Ishikawa (cell line): ENCODE measurements around the gene PRDM16.

ENCODE experiments used
- CEBPB ChIP-seq: IDR thresholded peaks from 2 replicates; pipeline ENCODE4 v1.6.1; 2012
- CREB1 ChIP-seq: IDR thresholded peaks from 2 replicates; pipeline ENCODE4 v1.6.1; 2012; ENCODE audit warnings: low read depth
- EGR1 ChIP-seq: IDR thresholded peaks from 2 replicates; pipeline ENCODE4 v1.6.1; 2012
- EP300 ChIP-seq: IDR thresholded peaks from 2 replicates; pipeline ENCODE4 v1.6.1; 2012; ENCODE audit warnings: borderline replicate concordance
- FOXM1 ChIP-seq: IDR thresholded peaks from 2 replicates; pipeline ENCODE4 v1.6.1; 2012; ENCODE audit warnings: low read depth, borderline replicate concordance
- NFIC ChIP-seq: IDR thresholded peaks from 2 replicates; pipeline ENCODE4 v1.6.1; 2012
- RAD21 ChIP-seq: IDR thresholded peaks from 2 replicates; pipeline ENCODE4 v1.6.1; 2012; ENCODE audit warnings: low read depth
- TAF1 ChIP-seq: IDR thresholded peaks from 2 replicates; pipeline ENCODE4 v1.6.1; 2012; ENCODE audit warnings: low read depth, mild to moderate bottlenecking
- TCF12 ChIP-seq: IDR thresholded peaks from 2 replicates; pipeline ENCODE4 v1.6.1; 2012; ENCODE audit warnings: low read depth
- TEAD4 ChIP-seq: IDR thresholded peaks from 2 replicates; pipeline ENCODE4 v1.6.1; 2012
- YY1 ChIP-seq: IDR thresholded peaks from 2 replicates; pipeline ENCODE4 v1.6.1; 2012; ENCODE audit warnings: low read depth
- ZBTB7A ChIP-seq: IDR thresholded peaks from 2 replicates; pipeline ENCODE4 v1.6.1; 2012; ENCODE audit warnings: low read depth
- TF ChIP-seq, protein P1 (sequence below): IDR thresholded peaks from 2 replicates; pipeline ENCODE4 v1.6.1; 2012
- TF ChIP-seq, protein P2 (sequence below): IDR thresholded peaks from 2 replicates; pipeline ENCODE4 v1.6.1; 2012
- TF ChIP-seq, protein P3 (sequence below): IDR thresholded peaks from 2 replicates; pipeline ENCODE4 v1.6.1; 2012; ENCODE audit warnings: low read depth, mild to moderate bottlenecking

The PRDM16 gene

DNA sequence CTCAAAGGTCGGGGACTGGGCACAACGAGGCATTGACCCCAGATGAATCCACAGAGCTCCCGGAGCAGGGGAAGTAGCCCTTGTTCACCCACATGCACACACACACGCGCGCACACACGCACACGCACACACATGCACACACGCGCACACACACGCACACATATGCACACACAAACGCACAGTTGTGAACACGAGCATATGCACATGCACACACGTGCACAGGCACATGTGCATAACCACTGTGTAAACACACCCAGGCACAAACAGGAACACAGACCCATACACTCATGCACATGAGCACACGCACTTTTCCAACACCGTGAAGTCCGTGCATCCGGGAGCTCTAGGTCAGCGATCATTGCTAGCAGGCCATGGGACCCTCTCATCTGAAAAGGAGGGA lies 208.6 kb downstream of the PRDM16 start:
- TF ChIP-seq, protein P1, sequence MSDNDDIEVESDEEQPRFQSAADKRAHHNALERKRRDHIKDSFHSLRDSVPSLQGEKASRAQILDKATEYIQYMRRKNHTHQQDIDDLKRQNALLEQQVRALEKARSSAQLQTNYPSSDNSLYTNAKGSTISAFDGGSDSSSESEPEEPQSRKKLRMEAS = no peak
- TF ChIP-seq TAF1 = no peak
- TF ChIP-seq FOXM1 = no peak
- TF ChIP-seq NFIC = no peak
- TF ChIP-seq, protein P2, sequence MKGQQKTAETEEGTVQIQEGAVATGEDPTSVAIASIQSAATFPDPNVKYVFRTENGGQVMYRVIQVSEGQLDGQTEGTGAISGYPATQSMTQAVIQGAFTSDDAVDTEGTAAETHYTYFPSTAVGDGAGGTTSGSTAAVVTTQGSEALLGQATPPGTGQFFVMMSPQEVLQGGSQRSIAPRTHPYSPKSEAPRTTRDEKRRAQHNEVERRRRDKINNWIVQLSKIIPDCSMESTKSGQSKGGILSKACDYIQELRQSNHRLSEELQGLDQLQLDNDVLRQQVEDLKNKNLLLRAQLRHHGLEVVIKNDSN = no peak
- TF ChIP-seq EP300 = no peak
- TF ChIP-seq TCF12 = no peak
- no peak for TF ChIP-seq ZBTB7A
- TF ChIP-seq TEAD4 = no peak
- TF ChIP-seq, protein P3, sequence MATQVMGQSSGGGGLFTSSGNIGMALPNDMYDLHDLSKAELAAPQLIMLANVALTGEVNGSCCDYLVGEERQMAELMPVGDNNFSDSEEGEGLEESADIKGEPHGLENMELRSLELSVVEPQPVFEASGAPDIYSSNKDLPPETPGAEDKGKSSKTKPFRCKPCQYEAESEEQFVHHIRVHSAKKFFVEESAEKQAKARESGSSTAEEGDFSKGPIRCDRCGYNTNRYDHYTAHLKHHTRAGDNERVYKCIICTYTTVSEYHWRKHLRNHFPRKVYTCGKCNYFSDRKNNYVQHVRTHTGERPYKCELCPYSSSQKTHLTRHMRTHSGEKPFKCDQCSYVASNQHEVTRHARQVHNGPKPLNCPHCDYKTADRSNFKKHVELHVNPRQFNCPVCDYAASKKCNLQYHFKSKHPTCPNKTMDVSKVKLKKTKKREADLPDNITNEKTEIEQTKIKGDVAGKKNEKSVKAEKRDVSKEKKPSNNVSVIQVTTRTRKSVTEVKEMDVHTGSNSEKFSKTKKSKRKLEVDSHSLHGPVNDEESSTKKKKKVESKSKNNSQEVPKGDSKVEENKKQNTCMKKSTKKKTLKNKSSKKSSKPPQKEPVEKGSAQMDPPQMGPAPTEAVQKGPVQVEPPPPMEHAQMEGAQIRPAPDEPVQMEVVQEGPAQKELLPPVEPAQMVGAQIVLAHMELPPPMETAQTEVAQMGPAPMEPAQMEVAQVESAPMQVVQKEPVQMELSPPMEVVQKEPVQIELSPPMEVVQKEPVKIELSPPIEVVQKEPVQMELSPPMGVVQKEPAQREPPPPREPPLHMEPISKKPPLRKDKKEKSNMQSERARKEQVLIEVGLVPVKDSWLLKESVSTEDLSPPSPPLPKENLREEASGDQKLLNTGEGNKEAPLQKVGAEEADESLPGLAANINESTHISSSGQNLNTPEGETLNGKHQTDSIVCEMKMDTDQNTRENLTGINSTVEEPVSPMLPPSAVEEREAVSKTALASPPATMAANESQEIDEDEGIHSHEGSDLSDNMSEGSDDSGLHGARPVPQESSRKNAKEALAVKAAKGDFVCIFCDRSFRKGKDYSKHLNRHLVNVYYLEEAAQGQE = no peak

DNA sequence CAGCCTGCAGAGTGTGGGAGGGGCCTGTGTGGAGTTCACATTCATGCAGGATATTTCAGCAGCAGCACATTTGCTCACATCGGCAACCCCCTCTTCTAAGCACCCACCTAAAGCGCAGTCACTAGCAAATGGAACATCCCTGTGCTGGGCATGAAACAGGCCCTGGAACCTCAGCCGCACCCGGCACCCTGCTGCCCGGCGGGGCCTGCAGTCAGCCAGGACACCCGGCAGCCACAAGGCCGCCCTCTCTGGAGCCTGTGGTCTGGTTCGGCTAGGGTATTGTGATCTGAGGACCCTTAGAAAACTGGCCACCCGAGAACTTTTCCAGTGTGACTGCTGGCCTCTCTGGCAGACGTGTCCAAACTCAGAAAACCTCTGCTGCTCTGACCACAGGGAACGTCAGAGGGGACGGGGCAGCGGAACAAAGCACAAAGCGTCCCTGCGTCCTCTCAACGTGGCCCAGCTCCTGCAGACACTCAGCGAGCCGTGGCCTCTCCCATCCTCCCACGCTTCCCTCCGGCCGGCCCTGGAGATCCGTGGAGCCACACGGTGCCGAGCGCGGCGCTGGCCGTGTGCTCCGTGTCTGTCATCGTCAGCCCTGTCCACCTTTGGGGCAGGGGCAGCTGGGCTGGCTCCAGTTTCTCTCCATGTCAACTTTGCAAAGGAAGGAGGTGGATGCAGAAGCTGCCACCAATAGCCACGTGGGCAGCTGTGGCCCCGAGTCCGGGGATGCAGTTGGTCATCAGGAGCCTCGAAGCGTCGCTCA lies 209.6 kb downstream of the PRDM16 start:
- no peak for TF ChIP-seq CEBPB
- TF ChIP-seq, protein P1 = no peak
- TF ChIP-seq FOXM1 = no peak
- no peak for TF ChIP-seq EP300
- no peak for TF ChIP-seq TAF1
- no peak for TF ChIP-seq ZBTB7A
- TF ChIP-seq NFIC = no peak

DNA sequence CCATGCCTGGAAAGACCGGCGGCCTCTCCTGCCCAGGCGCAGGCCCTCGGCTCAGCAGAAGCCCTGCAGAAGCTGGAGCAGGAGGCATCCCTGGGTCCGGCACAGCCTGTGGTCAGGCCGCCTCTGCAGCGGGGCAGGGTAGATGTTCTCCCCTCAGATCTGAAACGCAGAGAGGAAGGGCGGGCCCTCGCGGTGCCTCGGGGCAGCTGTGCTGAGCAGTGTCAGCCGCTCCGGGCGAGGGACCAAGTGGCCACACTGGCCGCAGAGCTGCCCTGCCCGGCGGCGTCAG lies 210.1 kb downstream of the PRDM16 start:
- TF ChIP-seq CEBPB (no peak), NFIC (no peak), TAF1 (no peak), YY1 (no peak)
- TF ChIP-seq, protein P2 = no peak

DNA sequence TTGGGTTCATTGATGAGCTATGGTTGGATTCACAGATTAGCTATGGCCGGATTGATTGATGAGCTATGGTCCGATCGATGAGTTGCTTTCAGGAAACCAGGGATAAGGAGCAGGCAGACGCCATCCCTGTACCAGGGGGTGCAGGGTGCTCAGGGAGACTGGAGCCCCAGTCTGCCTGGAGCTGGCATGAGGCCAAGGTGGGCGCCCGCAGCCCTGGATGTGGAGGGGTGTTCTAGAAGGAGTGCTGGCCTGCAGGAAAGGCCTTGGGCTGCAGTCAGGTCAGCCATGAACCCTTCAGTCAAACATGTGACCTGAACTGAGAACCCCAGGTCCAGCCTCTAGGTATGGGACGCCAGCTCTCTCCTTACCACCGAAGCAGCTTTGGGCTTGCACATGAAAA lies 212.7 kb downstream of the PRDM16 start:
- TF ChIP-seq, protein P2 = no peak
- TF ChIP-seq, protein P3 = no peak
- TF ChIP-seq EP300 (no peak), TCF12 (no peak), YY1 (no peak), FOXM1 (no peak), CREB1 (no peak), CEBPB (no peak), TAF1 (no peak), RAD21 (no peak), TEAD4 (no peak), EGR1 (no peak), NFIC (no peak)
- TF ChIP-seq, protein P1 = no peak

DNA sequence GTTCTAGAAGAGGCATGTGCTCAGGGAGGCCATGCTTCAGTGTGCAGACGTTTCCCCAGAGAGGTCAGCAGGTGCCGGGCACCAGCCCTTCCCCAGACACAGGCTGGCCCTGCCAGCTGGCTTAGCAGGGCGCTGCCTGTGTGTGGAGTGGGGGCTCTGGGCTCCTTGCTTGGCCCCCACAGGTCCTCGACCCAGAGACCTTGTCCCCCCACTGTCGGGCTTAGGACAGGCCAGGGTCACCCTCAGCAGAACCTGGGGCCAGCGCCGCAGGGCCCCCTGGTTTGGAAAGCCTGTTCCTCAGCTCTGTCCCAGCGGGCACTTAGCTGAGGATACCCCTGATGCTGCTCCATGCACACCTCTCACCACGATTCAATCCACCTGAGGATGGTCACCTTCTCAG lies 213.2 kb downstream of the PRDM16 start:
- no peak for TF ChIP-seq YY1
- no peak for TF ChIP-seq EGR1
- TF ChIP-seq FOXM1 = no peak
- TF ChIP-seq CREB1 = no peak
- TF ChIP-seq ZBTB7A = no peak
- TF ChIP-seq, protein P3 = no peak
- no peak for TF ChIP-seq NFIC
- TF ChIP-seq, protein P2 = no peak
- TF ChIP-seq TEAD4 = no peak
- TF ChIP-seq TCF12 = no peak
- no peak for TF ChIP-seq TAF1
- TF ChIP-seq, protein P1 = no peak
- TF ChIP-seq EP300 = no peak
- no peak for TF ChIP-seq RAD21
